Right lobe of liver (tissue), 6 donors: ENCODE data around the gene RAD50. TPM values are rescaled to one million over a fixed set of nuclear protein-coding genes. Genes with fewer than 3 reads are reported as not detected.
"Not testable (repeated sequence)": the region's sequence is repeated elsewhere in the genome, so short reads cannot be mapped to it uniquely, and the experiment has no call there.

Experiments used
- ATAC-seq, 4 donors: fragments of 200-7000 bp; cut with Tn5 transposase; one replicate each; pipeline ENCODE4 v1.9.1; 2020; ENCODE audit warnings: mild to moderate bottlenecking in 4 of 4, moderate library complexity in 4 of 4
- DNase-seq, 3 donors: peaks; one replicate each; pipeline ENCODE4 v3.0.0-alpha.2; 2020
- H3K27ac ChIP-seq, 3 donors: fragments of 200-600 bp; one replicate each; pipeline ENCODE4 v1.8.0; 2022
- H3K27me3 ChIP-seq, 2 donors: fragments of 200-600 bp; one replicate each; pipeline ENCODE4 v1.8.0; 2022
- H3K36me3 ChIP-seq, 4 donors: fragments of 200-600 bp; sonication (generic) in 1 of 4; one replicate each; pipeline versions ENCODE4 v1.5.1 to v1.8.0; 2017 to 2022; ENCODE audit warnings: control low read depth in 1 of 4
- H3K4me1 ChIP-seq, 4 donors: fragments of 200-600 bp; sonication (generic) in 1 of 4; one replicate each; pipeline versions ENCODE4 v1.5.1 to v1.8.0; 2017 to 2022; ENCODE audit warnings: control low read depth in 1 of 4
- H3K4me3 ChIP-seq, 3 donors: fragments of 200-600 bp; one replicate each; pipeline ENCODE4 v1.8.0; 2022
- H3K9me3 ChIP-seq, 4 donors: fragments of 200-600 bp; sonication (generic) in 1 of 4; one replicate each; pipeline versions ENCODE4 v1.5.1 to v1.8.0; 2017 to 2022; ENCODE audit warnings: control low read depth in 1 of 4
- POLR2A ChIP-seq: fragments of 450-650 bp; IDR thresholded peaks from one replicate; pipeline ENCODE4 v1.6.1; 2017; ENCODE audit warnings: antibody characterized with exemption, mild to moderate bottlenecking
- WGBS: methylation state at CpG from one replicate; pipeline ENCODE4 v1.1.6; 2018; ENCODE audit warnings: low coverage, low lambda C conversion rate; ENCODE audit not compliant: insufficient coverage; ENCODE audit errors: missing lambda C conversion rate; 5-methylcytosine and 5-hydroxymethylcytosine counted together
- intact Hi-C, 2 donors: fragments of 100-400 bp; cut with DNase I; formaldehyde crosslinking; loops; one replicate each; pipeline versions ENCODE4 v1.11.2 to v1.14.1; 2022
- total RNA-seq, 6 experiments: library from RNA; depleted of rRNA in 2 of 6; stranded (reverse); fragments of >200 nt in 2 of 6; fragmentation: NEBNext Ultra II Directional in 3 of 6; extraction: Animal tissue kit (Norgen Biotek cat#: 25700) in 3 of 6; gene quantifications; one replicate each; pipeline versions ENCODE4 v1.1.0 to v1.2.4, GENCODE V29; 2016 to 2023
- TF ChIP-seq, protein P1 (sequence below), 4 donors: fragments of 200-600 bp in 3 of 4; fragments of 450-650 bp in 1 of 4; IDR thresholded peaks; one replicate each; pipeline versions ENCODE4 v1.5.1 to v1.8.0; 2016 to 2022; ENCODE audit warnings: antibody characterized with exemption in 4 of 4, mild to moderate bottlenecking in 2 of 4
- donor health status: DM: no; HTN: yes; CAD: no.
- donor health status: DM: no; HTN: no; CAD: no.
- donor health status: DM: no; HTN: no; CAD: no.
- donor health status: DM: no; HTN: yes; CAD: no.
- donor health status: DM: no; HTN: yes; CAD: no.

Gene RAD50
- total RNA-seq, 6 experiments from 2014 or later, result 14.1 to 27.7 (median 17.9) TPM

DNA sequence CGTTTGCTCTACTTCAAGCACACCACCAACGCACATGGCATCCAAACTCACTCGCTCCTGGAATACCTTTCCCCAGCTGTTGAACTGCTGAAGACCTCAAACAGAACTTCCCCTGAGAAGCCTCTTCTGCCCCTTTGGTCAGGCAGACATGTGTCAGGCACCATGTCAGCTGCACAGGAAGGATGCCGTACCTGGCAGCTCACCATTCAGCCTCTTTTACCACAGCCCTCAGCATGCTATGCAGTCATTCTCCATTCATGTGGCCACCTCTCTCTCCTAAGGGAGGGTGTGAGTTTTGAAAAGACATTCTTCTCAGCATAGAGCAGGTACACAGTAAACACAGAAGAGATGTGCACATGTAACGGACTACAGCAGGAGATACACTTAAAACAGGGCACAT is 131.2 kb downstream of the RAD50 start:
- ATAC-seq (no peak), DNase-seq (no peak)

DNA sequence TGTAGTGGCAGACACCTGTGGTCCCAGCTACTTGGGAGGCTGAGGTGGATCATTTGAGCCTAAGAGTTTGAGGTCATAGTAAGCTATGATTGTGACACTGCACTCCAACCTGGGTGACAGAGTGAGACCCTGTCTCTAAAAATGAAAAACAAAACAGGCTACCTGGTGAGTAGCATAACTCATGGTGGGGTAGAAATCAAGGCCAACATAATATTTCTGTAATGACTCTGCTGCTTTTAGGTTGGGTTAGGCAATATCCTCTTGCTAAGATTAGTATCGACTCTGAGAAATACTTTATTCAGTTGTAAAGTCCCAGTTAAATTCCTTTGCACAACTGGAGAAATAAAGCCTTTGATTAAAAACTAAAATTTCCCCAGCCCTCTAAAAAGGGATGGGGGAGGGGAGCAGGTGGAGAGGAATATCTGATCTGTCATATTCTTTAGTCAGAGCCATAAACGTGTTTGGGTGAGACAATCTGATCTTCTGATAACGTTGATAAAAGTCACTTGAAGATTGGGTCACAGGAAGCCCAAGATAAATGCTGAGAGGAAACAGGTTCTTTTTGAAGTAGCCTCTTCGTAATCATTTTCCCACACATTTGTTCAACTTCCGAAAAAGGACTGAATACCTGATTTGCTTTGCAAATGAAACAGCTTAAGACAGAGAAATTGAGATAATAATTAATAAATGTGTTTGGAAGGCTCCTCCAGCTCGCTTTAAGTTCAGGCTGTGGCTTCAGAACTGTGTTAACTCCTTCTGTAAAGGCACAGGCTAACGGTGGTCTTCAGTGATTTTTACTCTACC is 132.0 kb downstream of the RAD50 start:
- no peak overlapping the region for H3K27ac ChIP-seq
- H3K36me3 ChIP-seq, result no peaks in the 10 kb centered on the region
- intact Hi-C loops, result no loop called here
- TF ChIP-seq POLR2A, result no peak
- H3K27me3 ChIP-seq, result no peaks in the 10 kb centered on the region
- ATAC-seq (no peak), DNase-seq (no peak)
- no peaks in the 10 kb centered on the region for H3K9me3 ChIP-seq
- 44% methylated on average over 7 of the region's 7 CpGs for WGBS
- no peaks in the 10 kb centered on the region for H3K4me1 ChIP-seq
- H3K4me3 ChIP-seq, result no peak overlapping the region

More for the DNA sequence above, 131.2 kb downstream of the RAD50 start:
- intact Hi-C loops, result no loop called here
- TF ChIP-seq, protein P1, sequence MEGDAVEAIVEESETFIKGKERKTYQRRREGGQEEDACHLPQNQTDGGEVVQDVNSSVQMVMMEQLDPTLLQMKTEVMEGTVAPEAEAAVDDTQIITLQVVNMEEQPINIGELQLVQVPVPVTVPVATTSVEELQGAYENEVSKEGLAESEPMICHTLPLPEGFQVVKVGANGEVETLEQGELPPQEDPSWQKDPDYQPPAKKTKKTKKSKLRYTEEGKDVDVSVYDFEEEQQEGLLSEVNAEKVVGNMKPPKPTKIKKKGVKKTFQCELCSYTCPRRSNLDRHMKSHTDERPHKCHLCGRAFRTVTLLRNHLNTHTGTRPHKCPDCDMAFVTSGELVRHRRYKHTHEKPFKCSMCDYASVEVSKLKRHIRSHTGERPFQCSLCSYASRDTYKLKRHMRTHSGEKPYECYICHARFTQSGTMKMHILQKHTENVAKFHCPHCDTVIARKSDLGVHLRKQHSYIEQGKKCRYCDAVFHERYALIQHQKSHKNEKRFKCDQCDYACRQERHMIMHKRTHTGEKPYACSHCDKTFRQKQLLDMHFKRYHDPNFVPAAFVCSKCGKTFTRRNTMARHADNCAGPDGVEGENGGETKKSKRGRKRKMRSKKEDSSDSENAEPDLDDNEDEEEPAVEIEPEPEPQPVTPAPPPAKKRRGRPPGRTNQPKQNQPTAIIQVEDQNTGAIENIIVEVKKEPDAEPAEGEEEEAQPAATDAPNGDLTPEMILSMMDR (IDR thresholded peaks at IDR 0.05), result no peak
- no peak for TF ChIP-seq POLR2A
- 78% methylated on average over 5 of the region's 5 CpGs for WGBS
- Histone ChIP-seq H3K9me3 (no peaks in the 10 kb centered on the region), H3K4me1 (no peaks in the 10 kb centered on the region), H3K36me3 (no peaks in the 10 kb centered on the region), H3K27ac (no peak overlapping the region), H3K27me3 (no peaks in the 10 kb centered on the region), H3K4me3 (no peak overlapping the region)

DNA sequence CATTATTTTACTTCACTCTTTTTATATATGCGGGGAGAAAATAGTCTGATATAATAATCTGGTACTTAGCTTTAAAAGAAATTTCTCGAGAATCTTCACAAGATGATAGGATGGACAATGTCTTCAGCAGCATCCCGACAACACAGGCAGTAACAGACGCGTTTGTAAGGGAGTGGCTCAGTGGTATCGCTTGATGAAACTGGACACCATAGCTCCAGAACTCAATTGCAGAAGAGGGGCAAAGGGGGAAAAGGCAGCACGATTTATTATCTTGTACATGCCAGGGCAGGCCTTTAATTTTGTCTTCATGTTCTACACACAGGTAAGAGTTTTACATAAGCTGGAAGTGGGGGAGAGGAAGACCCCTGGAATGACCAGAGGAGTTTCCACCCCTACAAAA is 132.7 kb downstream of the RAD50 start:
- 84% methylated on average over 7 of the region's 7 CpGs for WGBS
- no peaks in the 10 kb centered on the region for H3K36me3 ChIP-seq
- H3K27me3 ChIP-seq, result no peaks in the 10 kb centered on the region
- H3K9me3 ChIP-seq, result no peaks in the 10 kb centered on the region
- intact Hi-C loops, result no loop called here
- H3K4me1 ChIP-seq, result no peaks in the 10 kb centered on the region
- H3K27ac ChIP-seq, result no peak overlapping the region
- ATAC-seq (no peak), DNase-seq (no peak)
- H3K4me3 ChIP-seq, result no peak overlapping the region
- no peak for TF ChIP-seq POLR2A
- TF ChIP-seq, protein P1 (IDR thresholded peaks at IDR 0.05), result no peak

DNA sequence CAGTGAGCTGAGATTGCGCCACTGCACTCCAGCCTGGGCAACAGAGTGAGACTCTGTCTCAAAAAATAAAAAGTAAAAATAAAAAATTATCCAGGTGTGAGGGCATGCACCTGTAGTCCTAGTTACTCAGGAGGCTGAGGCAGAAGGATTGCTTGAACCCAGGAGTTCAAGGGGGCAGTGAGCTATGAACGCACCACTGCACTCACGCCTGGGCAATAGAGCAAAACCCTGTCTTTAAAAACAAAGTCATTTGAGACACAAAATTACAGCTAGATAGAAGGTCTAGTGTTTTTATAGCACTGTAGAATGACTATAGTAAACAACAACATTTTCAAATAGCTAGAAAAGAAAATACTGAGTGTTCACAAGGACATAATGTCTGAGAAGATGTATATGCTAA is 133.4 kb downstream of the RAD50 start:
- no peak for ATAC-seq
- intact Hi-C loops, result no loop called here
- no peak for TF ChIP-seq POLR2A
- TF ChIP-seq, protein P1 (IDR thresholded peaks at IDR 0.05), result no peak
- H3K9me3 ChIP-seq, result no peaks in the 10 kb centered on the region
- no peaks in the 10 kb centered on the region for H3K36me3 ChIP-seq
- no peaks in the 10 kb centered on the region for H3K27me3 ChIP-seq
- no peaks in the 10 kb centered on the region for H3K4me1 ChIP-seq
- H3K27ac ChIP-seq, result no peak overlapping the region
- no peak overlapping the region for H3K4me3 ChIP-seq
- no CpG with 5 or more reads among the region's 3 CpGs for WGBS
- DNase-seq, result no peak

DNA sequence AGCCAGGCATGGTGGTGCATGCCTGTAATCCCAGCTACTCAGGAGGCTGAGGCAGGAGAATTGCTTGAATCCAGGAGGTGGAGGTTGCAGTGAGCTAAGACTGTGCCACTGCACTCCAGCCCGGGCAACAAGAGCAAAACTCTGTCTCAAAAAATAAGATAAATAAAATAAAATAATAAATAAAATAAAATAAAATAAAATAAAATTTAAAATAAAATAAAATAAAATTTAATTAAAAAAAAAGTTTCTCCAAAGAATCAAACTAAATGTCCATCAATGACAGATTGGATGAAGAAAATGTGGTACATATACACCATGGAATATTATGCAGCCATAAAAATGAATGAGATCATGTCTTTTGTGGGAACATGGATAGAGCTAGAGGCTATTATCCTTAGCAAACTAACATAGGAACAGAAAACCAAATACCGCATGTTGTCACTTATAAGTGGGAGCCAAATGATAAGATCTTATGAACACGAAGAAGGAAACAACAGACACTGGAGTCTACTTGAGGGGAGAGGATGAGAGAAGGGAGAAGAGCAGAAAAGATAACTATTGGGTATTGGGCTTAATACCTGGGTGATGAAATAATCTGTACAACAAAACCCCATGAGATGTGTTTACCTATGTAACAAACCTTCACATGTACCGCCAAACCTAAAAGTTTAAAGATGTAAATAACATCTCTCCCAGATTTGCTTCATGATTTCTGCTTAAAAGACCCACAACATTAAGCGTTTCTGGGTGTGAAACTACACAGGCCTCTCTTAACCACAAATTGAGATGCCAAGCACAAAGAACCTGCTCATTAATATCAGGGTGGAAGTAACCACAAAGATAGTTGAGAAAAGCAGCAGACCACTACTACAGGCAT is 135.2 kb downstream of the RAD50 start:
- H3K9me3 ChIP-seq, DNase-seq, H3K27me3 ChIP-seq, H3K27ac ChIP-seq, H3K4me1 ChIP-seq, H3K4me3 ChIP-seq, ATAC-seq, H3K36me3 ChIP-seq, intact Hi-C loops: not testable (repeated sequence)
- WGBS, result 55% methylated on average over 4 of the region's 5 CpGs
